ENCODE data around the gene SNX9. TPM values are rescaled to one million over a fixed set of nuclear protein-coding genes. Genes with fewer than 3 reads are reported as not detected.
A peak's percentile ranks its signal among the peaks of the same experiment; 100 is the strongest.

The SNX9 gene
- total RNA-seq, 1 donor from 2014 or later, result 67.3 TPM

GRCh38 chr6:157904999-157905398, 82.0 kb downstream of the SNX9 start:
- no peaks in the 10 kb centered on the region for H3K36me3 ChIP-seq (ENCODE audit: control insufficient read depth, insufficient read depth, low read length)
- H3K4me3 ChIP-seq (ENCODE audit: low read depth, low read length), result no peak overlapping the region
- no peaks in the 10 kb centered on the region for H3K27me3 ChIP-seq (ENCODE audit: control insufficient read depth, insufficient read depth, low read length)
- no peak for DNase-seq (ENCODE audit: low read depth)
- TF ChIP-seq CTCF (IDR thresholded peaks at IDR 0.05; ENCODE audit: insufficient read depth, low read length, poor library complexity, severe bottlenecking), result no peak

GRCh38 chr6:157905590-157906342, 82.7 kb downstream of the SNX9 start:
- H3K27me3 ChIP-seq (ENCODE audit: control insufficient read depth, insufficient read depth, low read length), result no peaks in the 10 kb centered on the region
- no peak for DNase-seq (ENCODE audit: low read depth)
- TF ChIP-seq CTCF (IDR thresholded peaks at IDR 0.05; ENCODE audit: insufficient read depth, low read length, poor library complexity, severe bottlenecking), result peak; percentile 47
- H3K36me3 ChIP-seq (ENCODE audit: control insufficient read depth, insufficient read depth, low read length), result no peaks in the 10 kb centered on the region
- no peak overlapping the region for H3K4me3 ChIP-seq (ENCODE audit: low read depth, low read length)

GRCh38 chr6:157906537-157907061, 83.6 kb downstream of the SNX9 start:
- Histone ChIP-seq H3K36me3 (ENCODE audit: control insufficient read depth, insufficient read depth, low read length) (peaks cover 2% of the 10 kb centered on the region), H3K4me3 (ENCODE audit: low read depth, low read length) (no peak overlapping the region), H3K27me3 (ENCODE audit: control insufficient read depth, insufficient read depth, low read length) (no peaks in the 10 kb centered on the region)
- TF ChIP-seq CTCF (IDR thresholded peaks at IDR 0.05; ENCODE audit: insufficient read depth, low read length, poor library complexity, severe bottlenecking), result no peak
- no peak for DNase-seq (ENCODE audit: low read depth)

- no peak for TF ChIP-seq CTCF (IDR thresholded peaks at IDR 0.05; ENCODE audit: insufficient read depth, low read length, poor library complexity, severe bottlenecking)
- no peak for DNase-seq (ENCODE audit: low read depth)
- Histone ChIP-seq H3K36me3 (ENCODE audit: control insufficient read depth, insufficient read depth, low read length) (peaks cover 2% of the 10 kb centered on the region), H3K4me3 (ENCODE audit: low read depth, low read length) (no peak overlapping the region), H3K27me3 (ENCODE audit: control insufficient read depth, insufficient read depth, low read length) (no peaks in the 10 kb centered on the region)
These were observed 84.6 kb downstream of the SNX9 start for GRCh38 chr6:157907651-157908050.

GRCh38 chr6:157908369-157909281, 85.6 kb downstream of the SNX9 start:
- TF ChIP-seq CTCF (IDR thresholded peaks at IDR 0.05; ENCODE audit: insufficient read depth, low read length, poor library complexity, severe bottlenecking), result no peak
- Histone ChIP-seq H3K36me3 (ENCODE audit: control insufficient read depth, insufficient read depth, low read length) (peaks cover 2% of the 10 kb centered on the region), H3K4me3 (ENCODE audit: low read depth, low read length) (no peak overlapping the region), H3K27me3 (ENCODE audit: control insufficient read depth, insufficient read depth, low read length) (no peaks in the 10 kb centered on the region)
- DNase-seq (ENCODE audit: low read depth), result no peak
